Glutamatergic neuron (in vitro differentiated cells): Measurements from ENCODE around the gene EREG. TPM values are rescaled to one million over a fixed set of nuclear protein-coding genes. Genes with fewer than 3 reads are reported as not detected.

Experiments
- DNase-seq: peaks from one replicate; pipeline ENCODE4 v3.0.0; 2022
- H3K27ac Mint-ChIP-seq: one replicate; pipeline ENCODE4 v1.8.0; 2020; ENCODE audit warnings: mild to moderate bottlenecking, mixed read lengths, inconsistent platforms; ENCODE audit not compliant: unreplicated experiment
- H3K27me3 Mint-ChIP-seq: one replicate; pipeline ENCODE4 v1.8.0; 2020; ENCODE audit warnings: mild to moderate bottlenecking, moderate library complexity, mixed read lengths, inconsistent platforms; ENCODE audit not compliant: unreplicated experiment
- H3K36me3 Mint-ChIP-seq: one replicate; pipeline ENCODE4 v1.8.0; 2020; ENCODE audit warnings: mild to moderate bottlenecking, mixed read lengths, inconsistent platforms; ENCODE audit not compliant: unreplicated experiment
- H3K4me1 Mint-ChIP-seq: one replicate; pipeline ENCODE4 v1.8.0; 2020; ENCODE audit warnings: mild to moderate bottlenecking, low read depth, mixed read lengths, inconsistent platforms; ENCODE audit not compliant: unreplicated experiment
- H3K4me3 Mint-ChIP-seq: one replicate; pipeline ENCODE4 v1.8.0; 2020; ENCODE audit warnings: mild to moderate bottlenecking, mixed read lengths, inconsistent platforms; ENCODE audit not compliant: unreplicated experiment
- H3K9me3 Mint-ChIP-seq: one replicate; pipeline ENCODE4 v1.8.0; 2020; ENCODE audit warnings: mild to moderate bottlenecking, moderate library complexity, mixed read lengths, inconsistent platforms; ENCODE audit not compliant: unreplicated experiment
- CTCF ChIP-seq: fragments of 200-600 bp; sonication (generic); IDR thresholded peaks from one replicate; pipeline ENCODE4 v1.5.0; 2021; ENCODE audit not compliant: partially characterized antibody, unreplicated experiment
- total RNA-seq: library from RNA; stranded (reverse); fragmentation: NEBNext Ultra II Directional; extraction: Animal tissue kit (Norgen Biotek cat#: 25700); gene quantifications from one replicate; pipeline ENCODE4 v1.2.1, GENCODE V29; 2021; ENCODE audit not compliant: unreplicated experiment

The EREG gene
- total RNA-seq, 1 donor from 2014 or later: not detected

GRCh38 chr4:74435296-74435695 lies 70.4 kb downstream of the EREG start:
- no peaks in the 10 kb centered on the region for H3K9me3 Mint-ChIP-seq
- H3K36me3 Mint-ChIP-seq: no peaks in the 10 kb centered on the region
- H3K4me3 Mint-ChIP-seq: no peak overlapping the region
- no peak overlapping the region for H3K27ac Mint-ChIP-seq
- TF ChIP-seq CTCF: no peak
- H3K4me1 Mint-ChIP-seq: no peaks in the 10 kb centered on the region
- DNase-seq: no peak
- H3K27me3 Mint-ChIP-seq: no peaks in the 10 kb centered on the region

GRCh38 chr4:74437866-74438265 lies 72.9 kb downstream of the EREG start:
- Mint-ChIP-seq H3K4me1 (no peaks in the 10 kb centered on the region), H3K4me3 (no peak overlapping the region), H3K36me3 (no peaks in the 10 kb centered on the region), H3K27ac (no peak overlapping the region), H3K9me3 (no peaks in the 10 kb centered on the region), H3K27me3 (no peaks in the 10 kb centered on the region)
- TF ChIP-seq CTCF: no peak
- DNase-seq: no peak

Other genes starting within 250 kb of the EREG start
- gene MTHFD2L, start 207.0 kb upstream of the EREG start, total RNA-seq: 14.0 TPM
- gene EPGN, start 56.7 kb upstream of the EREG start, total RNA-seq: not detected
- not detected for gene AREG, start 80.0 kb downstream of the EREG start, total RNA-seq